Loucy (cell line): ENCODE results near the gene BRD9.

Experiments used
- H2AFZ ChIP-seq: fragments of 200-600 bp; sonication (generic); 2 replicates; pipeline ENCODE4 v1.6.0; 2016; ENCODE audit warnings: antibody characterized with exemption, mild to moderate bottlenecking, low read length, moderate library complexity
- H3F3A ChIP-seq: fragments of 200-600 bp; 2 replicates; pipeline ENCODE4 v1.6.0; 2016; ENCODE audit warnings: antibody characterized with exemption, low read depth, mild to moderate bottlenecking
- H3K27me3 ChIP-seq: fragments of 200-600 bp; sonication (generic); 2 replicates; pipeline ENCODE4 v1.6.1; 2014; ENCODE audit warnings: low read length, mild to moderate bottlenecking; ENCODE audit not compliant: insufficient read depth, poor library complexity, severe bottlenecking
- H3K36me3 ChIP-seq: fragments of 200-600 bp; sonication (generic); 2 replicates; pipeline ENCODE4 v1.6.1; 2016; ENCODE audit warnings: low read length; ENCODE audit not compliant: insufficient read depth
- H3K4me1 ChIP-seq: fragments of 200-600 bp; sonication (generic); 2 replicates; pipeline ENCODE4 v1.5.1; 2014; ENCODE audit warnings: low read length, mild to moderate bottlenecking; ENCODE audit not compliant: insufficient read depth, poor library complexity, severe bottlenecking
- H3K4me2 ChIP-seq: fragments of 200-600 bp; sonication (generic); 2 replicates; pipeline ENCODE4 v1.6.0; 2014; ENCODE audit warnings: antibody characterized with exemption, low read length, low read depth, mild to moderate bottlenecking; ENCODE audit not compliant: poor library complexity, severe bottlenecking
- H3K4me3 ChIP-seq: fragments of 200-600 bp; sonication (generic); 2 replicates; pipeline ENCODE4 v1.5.1; 2014; ENCODE audit warnings: low read length, mild to moderate bottlenecking, mixed read lengths; ENCODE audit not compliant: poor library complexity, severe bottlenecking
- H3K79me2 ChIP-seq: fragments of 200-600 bp; sonication (generic); 2 replicates; pipeline ENCODE4 v1.6.1; 2014; ENCODE audit warnings: low read length; ENCODE audit not compliant: insufficient read depth
- H3K9ac ChIP-seq: fragments of 200-600 bp; sonication (generic); 2 replicates; pipeline ENCODE4 v1.6.0; 2014; ENCODE audit warnings: mild to moderate bottlenecking, low read depth, low read length, moderate library complexity; ENCODE audit not compliant: poor library complexity, severe bottlenecking
- H3K9me2 ChIP-seq: fragments of 200-600 bp; sonication (generic); replicated peaks from 2 replicates; pipeline ENCODE4 v1.6.1; 2016; ENCODE audit warnings: low read depth, low read length, mixed read lengths
- H3K9me3 ChIP-seq: fragments of 200-600 bp; sonication (generic); 2 replicates; pipeline ENCODE4 v1.6.1; 2014; ENCODE audit warnings: mild to moderate bottlenecking, antibody characterized with exemption, low read length, low read depth; ENCODE audit not compliant: insufficient read depth
- H4K20me1 ChIP-seq: fragments of 200-600 bp; sonication (generic); 2 replicates; pipeline ENCODE4 v1.6.0; 2014; ENCODE audit warnings: antibody characterized with exemption, low read length, mild to moderate bottlenecking; ENCODE audit not compliant: insufficient read depth, poor library complexity, severe bottlenecking
- EZH2phosphoT487 ChIP-seq: fragments of 200-600 bp; IDR thresholded peaks from 2 replicates; pipeline ENCODE4 v1.6.1; 2018; ENCODE audit warnings: antibody characterized with exemption, mild to moderate bottlenecking, moderate library complexity, borderline replicate concordance
- TF ChIP-seq, protein P1 (sequence below): fragments of 200-600 bp; sonication (generic); conservative IDR thresholded peaks from 2 replicates; pipeline ENCODE4 v1.5.1; 2014; ENCODE audit warnings: mild to moderate bottlenecking, antibody characterized with exemption, low read length

Gene BRD9

DNA sequence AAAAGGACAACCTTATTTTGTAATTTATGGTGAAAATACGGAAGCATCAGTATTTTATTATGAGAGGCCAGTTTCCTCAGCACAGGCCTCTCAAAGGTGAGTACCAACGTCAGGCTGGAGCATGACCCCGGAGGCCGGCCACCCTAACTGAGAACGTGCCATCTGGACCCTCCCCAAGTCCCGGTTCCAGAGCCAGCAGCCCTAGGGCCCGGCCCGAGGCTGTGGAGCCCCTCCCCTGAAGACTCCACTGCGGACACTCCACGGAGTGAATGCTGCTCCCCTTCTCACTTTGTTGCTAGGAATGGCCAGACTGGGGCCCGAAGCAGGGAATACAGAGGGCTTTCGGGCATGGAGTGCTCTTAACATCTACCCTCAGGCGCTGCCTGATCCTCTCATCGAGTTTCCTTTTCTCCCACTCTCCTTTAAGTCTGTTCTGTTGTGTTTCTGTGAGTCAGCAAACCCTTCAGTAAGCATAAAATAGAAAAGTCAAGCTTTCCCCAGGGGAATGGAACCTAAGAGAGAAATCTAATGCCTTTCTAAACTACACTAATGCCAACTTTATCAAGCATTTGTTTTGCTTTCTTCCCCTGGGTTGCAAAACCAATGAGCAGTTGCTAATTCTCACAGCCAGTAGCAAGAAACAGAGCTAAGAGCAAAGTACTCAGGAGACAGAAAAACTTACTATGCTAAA, 4.5 kb downstream of the BRD9 start:
- Histone ChIP-seq H3F3A (no peaks in the 10 kb centered on the region), H3K9me3 (no peaks in the 10 kb centered on the region), H3K4me2 (peak overlapping the region; percentile 28), H3K36me3 (peaks cover 60% of the 10 kb centered on the region; the same call in 1 of the 2 replicates), H3K79me2 (peaks cover 67% of the 10 kb centered on the region), H3K9me2 (no peaks in the 10 kb centered on the region), H3K27me3 (no peaks in the 10 kb centered on the region), H2AFZ (no peak overlapping the region), H3K9ac (peak overlapping the region; percentile 5), H3K4me3 (no peak overlapping the region), H3K4me1 (peaks cover 33% of the 10 kb centered on the region), H4K20me1 (peaks cover 22% of the 10 kb centered on the region)
- no peak for TF ChIP-seq EZH2phosphoT487
- TF ChIP-seq, protein P1, sequence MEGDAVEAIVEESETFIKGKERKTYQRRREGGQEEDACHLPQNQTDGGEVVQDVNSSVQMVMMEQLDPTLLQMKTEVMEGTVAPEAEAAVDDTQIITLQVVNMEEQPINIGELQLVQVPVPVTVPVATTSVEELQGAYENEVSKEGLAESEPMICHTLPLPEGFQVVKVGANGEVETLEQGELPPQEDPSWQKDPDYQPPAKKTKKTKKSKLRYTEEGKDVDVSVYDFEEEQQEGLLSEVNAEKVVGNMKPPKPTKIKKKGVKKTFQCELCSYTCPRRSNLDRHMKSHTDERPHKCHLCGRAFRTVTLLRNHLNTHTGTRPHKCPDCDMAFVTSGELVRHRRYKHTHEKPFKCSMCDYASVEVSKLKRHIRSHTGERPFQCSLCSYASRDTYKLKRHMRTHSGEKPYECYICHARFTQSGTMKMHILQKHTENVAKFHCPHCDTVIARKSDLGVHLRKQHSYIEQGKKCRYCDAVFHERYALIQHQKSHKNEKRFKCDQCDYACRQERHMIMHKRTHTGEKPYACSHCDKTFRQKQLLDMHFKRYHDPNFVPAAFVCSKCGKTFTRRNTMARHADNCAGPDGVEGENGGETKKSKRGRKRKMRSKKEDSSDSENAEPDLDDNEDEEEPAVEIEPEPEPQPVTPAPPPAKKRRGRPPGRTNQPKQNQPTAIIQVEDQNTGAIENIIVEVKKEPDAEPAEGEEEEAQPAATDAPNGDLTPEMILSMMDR: no peak

DNA sequence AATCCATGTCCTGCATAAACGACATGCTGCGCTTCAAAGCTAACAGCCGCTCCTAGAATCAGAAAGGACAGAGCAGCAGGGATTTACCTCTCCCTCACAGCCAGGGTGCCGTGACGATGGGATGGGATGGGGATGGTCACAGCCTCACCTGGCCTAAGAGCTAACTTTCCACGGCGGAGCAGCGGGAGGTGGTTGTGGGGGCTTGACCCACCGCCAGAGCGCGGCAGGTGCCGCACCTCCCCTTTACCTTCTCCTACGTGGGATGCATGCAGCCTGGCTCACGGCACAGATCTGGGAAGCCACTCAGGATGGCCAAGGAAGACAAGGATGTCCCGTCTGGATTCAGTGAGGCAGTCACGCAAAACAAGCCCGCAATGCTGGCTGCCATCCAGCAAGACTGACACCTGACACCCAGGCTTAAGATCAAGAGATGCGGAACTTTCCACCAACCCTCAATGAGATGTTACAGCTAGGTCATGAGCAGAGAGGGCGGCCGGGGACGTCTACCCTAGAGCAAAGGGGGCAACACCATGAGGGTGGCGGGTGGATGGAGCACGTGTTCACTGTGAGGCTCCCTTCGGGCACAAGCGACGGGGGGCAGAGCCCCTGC, 5.8 kb downstream of the BRD9 start:
- peaks cover 72% of the 10 kb centered on the region; the same call in 1 of the 2 replicates for H3K36me3 ChIP-seq
- no peaks in the 10 kb centered on the region for H3K27me3 ChIP-seq
- H3F3A ChIP-seq: no peaks in the 10 kb centered on the region
- H2AFZ ChIP-seq: no peak overlapping the region
- H3K4me3 ChIP-seq: no peak overlapping the region
- no peak overlapping the region for H3K9ac ChIP-seq
- H3K9me2 ChIP-seq: no peaks in the 10 kb centered on the region
- H4K20me1 ChIP-seq: peaks cover 29% of the 10 kb centered on the region
- H3K4me1 ChIP-seq: peaks cover 29% of the 10 kb centered on the region
- no peak overlapping the region for H3K4me2 ChIP-seq
- TF ChIP-seq, protein P1: no peak
- TF ChIP-seq EZH2phosphoT487: no peak
- H3K9me3 ChIP-seq: no peaks in the 10 kb centered on the region
- peaks cover 68% of the 10 kb centered on the region for H3K79me2 ChIP-seq

DNA sequence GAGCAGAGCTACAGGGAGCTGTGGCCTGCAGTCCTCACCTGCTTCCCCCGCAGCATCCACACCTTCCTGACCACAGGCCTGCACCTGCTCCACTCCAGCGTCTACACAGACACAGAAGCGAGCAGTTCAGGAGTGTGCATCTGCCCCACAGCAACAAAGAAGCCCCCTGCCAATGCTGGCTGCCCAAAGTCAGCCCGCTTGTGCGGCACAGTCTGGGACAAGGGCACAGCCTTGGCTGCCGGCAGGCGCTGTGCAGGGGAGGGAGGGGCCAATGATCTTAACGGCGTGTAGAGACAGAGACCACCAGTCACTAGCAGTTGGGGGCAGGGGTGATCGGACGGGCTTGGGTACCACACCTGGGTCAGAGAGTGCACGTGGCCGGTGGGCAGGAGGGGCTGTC, 6.6 kb downstream of the BRD9 start:
- Histone ChIP-seq H3F3A (no peaks in the 10 kb centered on the region), H3K9me2 (no peaks in the 10 kb centered on the region), H3K9me3 (no peaks in the 10 kb centered on the region), H3K79me2 (peaks cover 65% of the 10 kb centered on the region), H4K20me1 (peaks cover 24% of the 10 kb centered on the region), H2AFZ (no peak overlapping the region), H3K4me2 (no peak overlapping the region), H3K4me3 (no peak overlapping the region), H3K27me3 (no peaks in the 10 kb centered on the region), H3K36me3 (peaks cover 80% of the 10 kb centered on the region; the same call in 1 of the 2 replicates), H3K4me1 (peaks cover 21% of the 10 kb centered on the region), H3K9ac (no peak overlapping the region)
- TF ChIP-seq, protein P1: no peak
- TF ChIP-seq EZH2phosphoT487: no peak
